GM12874 (cell line): Measurements from ENCODE around the gene SLC43A3.

Experiments
- TF ChIP-seq, protein P1 (sequence below): IDR thresholded peaks from 2 replicates; pipeline ENCODE4 v1.5.1; 2011; ENCODE audit warnings: low read depth, mild to moderate bottlenecking, control low read depth, low read length, moderate library complexity; ENCODE audit not compliant: insufficient read depth

Gene SLC43A3

GRCh38 chr11:57422669-57423068 lies 4.3 kb downstream of the SLC43A3 start:
- TF ChIP-seq, protein P1, sequence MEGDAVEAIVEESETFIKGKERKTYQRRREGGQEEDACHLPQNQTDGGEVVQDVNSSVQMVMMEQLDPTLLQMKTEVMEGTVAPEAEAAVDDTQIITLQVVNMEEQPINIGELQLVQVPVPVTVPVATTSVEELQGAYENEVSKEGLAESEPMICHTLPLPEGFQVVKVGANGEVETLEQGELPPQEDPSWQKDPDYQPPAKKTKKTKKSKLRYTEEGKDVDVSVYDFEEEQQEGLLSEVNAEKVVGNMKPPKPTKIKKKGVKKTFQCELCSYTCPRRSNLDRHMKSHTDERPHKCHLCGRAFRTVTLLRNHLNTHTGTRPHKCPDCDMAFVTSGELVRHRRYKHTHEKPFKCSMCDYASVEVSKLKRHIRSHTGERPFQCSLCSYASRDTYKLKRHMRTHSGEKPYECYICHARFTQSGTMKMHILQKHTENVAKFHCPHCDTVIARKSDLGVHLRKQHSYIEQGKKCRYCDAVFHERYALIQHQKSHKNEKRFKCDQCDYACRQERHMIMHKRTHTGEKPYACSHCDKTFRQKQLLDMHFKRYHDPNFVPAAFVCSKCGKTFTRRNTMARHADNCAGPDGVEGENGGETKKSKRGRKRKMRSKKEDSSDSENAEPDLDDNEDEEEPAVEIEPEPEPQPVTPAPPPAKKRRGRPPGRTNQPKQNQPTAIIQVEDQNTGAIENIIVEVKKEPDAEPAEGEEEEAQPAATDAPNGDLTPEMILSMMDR, result no peak

- TF ChIP-seq, protein P1, result no peak
These were observed 5.1 kb downstream of the SLC43A3 start for GRCh38 chr11:57421805-57422204.

DNA sequence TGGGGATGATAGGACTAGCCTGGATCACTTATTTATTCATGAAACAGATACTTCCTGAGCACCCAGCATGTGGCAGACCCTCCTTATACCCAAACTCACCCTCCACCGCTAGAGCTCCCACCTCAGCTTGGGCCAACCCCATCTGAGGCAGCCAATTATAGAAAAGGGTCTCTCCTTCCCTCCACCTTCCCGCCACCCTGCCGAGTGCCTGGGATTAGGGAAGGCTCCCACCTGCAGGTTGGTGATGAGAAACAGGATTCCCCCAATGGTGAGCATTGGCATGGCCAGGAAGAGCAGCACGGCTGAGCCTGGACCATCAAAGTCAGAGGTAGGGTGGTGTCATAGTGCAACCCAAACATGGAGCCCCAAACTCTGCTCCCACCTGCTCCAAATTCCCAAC lies 5.9 kb downstream of the SLC43A3 start:
- TF ChIP-seq, protein P1, result no peak

- TF ChIP-seq, protein P1, result no peak
These were observed 7.8 kb downstream of the SLC43A3 start for GRCh38 chr11:57419146-57419545.

DNA sequence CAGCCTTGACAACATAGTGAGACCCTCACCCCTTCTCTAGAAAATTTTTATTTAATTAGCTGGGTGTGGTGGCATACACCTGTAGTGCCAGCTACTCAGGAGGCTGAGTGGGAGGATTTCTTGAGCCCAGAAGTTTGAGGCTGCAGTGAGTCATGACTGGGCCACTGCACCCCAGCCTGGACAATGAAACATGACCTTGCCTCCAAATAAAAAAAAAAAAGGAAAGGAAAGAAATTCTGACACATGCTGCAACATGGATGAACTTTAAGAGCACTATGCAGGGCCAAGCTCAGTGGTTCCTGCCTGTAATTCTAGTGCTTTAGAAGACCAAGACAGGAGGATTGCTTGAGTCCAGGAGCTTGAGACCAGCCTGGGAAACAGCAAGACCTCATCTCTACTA lies 8.8 kb downstream of the SLC43A3 start:
- TF ChIP-seq, protein P1, result no peak

DNA sequence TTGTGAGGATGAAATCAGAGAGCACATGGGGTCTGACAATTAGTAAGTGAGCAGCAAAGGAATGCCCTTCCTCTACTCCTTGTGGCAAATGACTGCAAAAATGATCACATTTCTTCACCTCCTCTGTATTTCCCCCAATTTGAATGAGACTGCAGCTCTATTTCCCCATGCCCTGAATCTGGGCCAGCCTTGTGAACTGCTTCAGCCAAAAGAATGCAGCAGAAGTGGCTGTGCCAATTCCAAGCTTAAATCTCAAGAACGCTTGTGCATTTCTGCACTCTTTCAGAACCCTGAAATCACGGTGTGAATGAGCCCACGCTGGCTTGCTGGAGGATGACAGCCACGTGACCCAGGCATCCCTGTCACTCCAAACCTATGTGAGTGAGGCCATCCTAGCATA lies 9.9 kb downstream of the SLC43A3 start:
- TF ChIP-seq, protein P1, result no peak

- TF ChIP-seq, protein P1, result no peak
These were observed 10.5 kb downstream of the SLC43A3 start for GRCh38 chr11:57416436-57416835.
